ENCODE results near the gene ITGA3.

DNA sequence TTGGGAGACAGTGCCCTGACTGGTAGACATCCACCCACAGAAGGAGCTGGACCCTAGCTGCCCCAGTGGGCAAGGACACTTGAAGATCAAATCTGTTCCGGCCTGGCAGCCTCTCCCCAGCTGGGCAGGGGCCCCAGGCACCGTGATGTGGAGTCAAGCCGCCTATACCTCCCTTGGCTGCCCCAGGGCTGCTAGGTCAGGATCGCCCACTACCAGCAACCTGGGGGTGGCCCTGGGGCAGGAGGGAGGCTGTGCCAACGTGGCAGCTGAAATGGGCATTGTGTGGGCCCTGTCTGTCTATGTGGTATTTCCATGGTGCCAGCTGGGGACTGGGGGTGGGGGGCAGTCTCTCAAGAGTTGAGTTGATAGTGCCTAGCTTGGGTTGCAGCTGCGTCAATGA, 40.2 kb downstream of the ITGA3 start:
- TF ChIP-seq, protein P1, sequence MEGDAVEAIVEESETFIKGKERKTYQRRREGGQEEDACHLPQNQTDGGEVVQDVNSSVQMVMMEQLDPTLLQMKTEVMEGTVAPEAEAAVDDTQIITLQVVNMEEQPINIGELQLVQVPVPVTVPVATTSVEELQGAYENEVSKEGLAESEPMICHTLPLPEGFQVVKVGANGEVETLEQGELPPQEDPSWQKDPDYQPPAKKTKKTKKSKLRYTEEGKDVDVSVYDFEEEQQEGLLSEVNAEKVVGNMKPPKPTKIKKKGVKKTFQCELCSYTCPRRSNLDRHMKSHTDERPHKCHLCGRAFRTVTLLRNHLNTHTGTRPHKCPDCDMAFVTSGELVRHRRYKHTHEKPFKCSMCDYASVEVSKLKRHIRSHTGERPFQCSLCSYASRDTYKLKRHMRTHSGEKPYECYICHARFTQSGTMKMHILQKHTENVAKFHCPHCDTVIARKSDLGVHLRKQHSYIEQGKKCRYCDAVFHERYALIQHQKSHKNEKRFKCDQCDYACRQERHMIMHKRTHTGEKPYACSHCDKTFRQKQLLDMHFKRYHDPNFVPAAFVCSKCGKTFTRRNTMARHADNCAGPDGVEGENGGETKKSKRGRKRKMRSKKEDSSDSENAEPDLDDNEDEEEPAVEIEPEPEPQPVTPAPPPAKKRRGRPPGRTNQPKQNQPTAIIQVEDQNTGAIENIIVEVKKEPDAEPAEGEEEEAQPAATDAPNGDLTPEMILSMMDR (IDR thresholded peaks at IDR 0.05): no peak
- TF ChIP-seq POLR2A (IDR thresholded peaks at IDR 0.05): no peak
